H1 (cell line): ENCODE results near the gene F2. TPM values are rescaled to one million over a fixed set of nuclear protein-coding genes. Genes with fewer than 3 reads are reported as not detected.

Experiments used
- CTCF ChIA-PET: fragments of 300-600 bp; sonication (Branson Sonifier 250); formaldehyde crosslinking; loops from one replicate; lab custom pipeline; 2021; ENCODE audit not compliant: partially characterized antibody; lab: Charles Lee
- POLR2A ChIA-PET: fragments of 300-600 bp; sonication (Branson Sonifier 250); formaldehyde crosslinking; loops from one replicate; lab custom pipeline; 2021; ENCODE audit warnings: inconsistent platforms; ENCODE audit not compliant: partially characterized antibody; lab: Charles Lee
- DNase-seq, 2 experiments: peaks; one replicate each; pipeline versions ENCODE4 v3.0.0 to v3.0.0-alpha.2; 2010 to 2022; ENCODE audit warnings: low spot score in 2 of 2, low read depth in 1 of 2, mixed read lengths in 1 of 2
- FAIRE-seq: peaks from 2 replicates; lab custom pipeline; 2011; peaks lifted over from hg19 to GRCh38; lab: Jason Lieb, UNC
- H2AFZ ChIP-seq: 2 replicates; pipeline ENCODE4 v1.8.1; 2012; ENCODE audit warnings: low read length, inconsistent platforms
- H2AK5ac ChIP-seq: 2 replicates; pipeline ENCODE4 v1.6.1; 2013; ENCODE audit warnings: low read depth, low read length
- H2BK120ac ChIP-seq: replicated peaks from 2 replicates; pipeline ENCODE3; 2013; ENCODE audit warnings: low read depth, low read length, inconsistent platforms
- H2BK12ac ChIP-seq: 2 replicates; pipeline ENCODE4 v1.6.1; 2013; ENCODE audit warnings: low read depth, low read length
- H2BK15ac ChIP-seq: 2 replicates; pipeline ENCODE4 v1.6.1; 2013; ENCODE audit warnings: low read length
- H2BK20ac ChIP-seq: 2 replicates; pipeline ENCODE4 v1.6.1; 2013; ENCODE audit warnings: low read length
- H2BK5ac ChIP-seq: 2 replicates; pipeline ENCODE4 v1.6.1; 2013; ENCODE audit warnings: low read depth, low read length
- H3K14ac ChIP-seq: 2 replicates; pipeline ENCODE4 v1.6.1; 2013; ENCODE audit warnings: inconsistent platforms; ENCODE audit not compliant: insufficient read length
- H3K18ac ChIP-seq: 2 replicates; pipeline ENCODE4 v1.6.1; 2013; ENCODE audit warnings: low read length; ENCODE audit errors: extremely low read depth
- H3K23ac ChIP-seq: 2 replicates; pipeline ENCODE4 v1.6.1; 2013; ENCODE audit warnings: inconsistent platforms; ENCODE audit not compliant: insufficient read length
- H3K23me2 ChIP-seq: 2 replicates; pipeline ENCODE4 v1.6.1; 2013; ENCODE audit warnings: low read depth, low read length
- H3K27ac ChIP-seq: 2 replicates; pipeline ENCODE4 v1.6.1; 2011; ENCODE audit warnings: low read depth, low read length, inconsistent platforms
- H3K27me3 ChIP-seq, 4 experiments: replicated peaks in 1 of 4; 1 replicate in 1 of 4; 2 replicates in 3 of 4; pipeline versions ENCODE4 v1.6.1 to v1.8.1; 2011 to 2013; ENCODE audit warnings: low read length in 3 of 4, mild to moderate bottlenecking in 3 of 4, inconsistent platforms in 2 of 4, mixed read lengths in 2 of 4, moderate library complexity in 1 of 4; ENCODE audit not compliant: control insufficient read depth in 3 of 4, insufficient read depth in 3 of 4; ENCODE audit errors: extremely low read depth in 1 of 4
- H3K36me3 ChIP-seq, 4 experiments: 2 replicates each; pipeline versions ENCODE4 v1.6.1 to v1.8.1; 2011 to 2013; ENCODE audit warnings: mild to moderate bottlenecking in 4 of 4, low read length in 3 of 4, moderate library complexity in 2 of 4, control low read depth in 1 of 4, inconsistent platforms in 1 of 4; ENCODE audit not compliant: insufficient read depth in 4 of 4, control insufficient read depth in 2 of 4
- H3K4ac ChIP-seq: replicated peaks from 2 replicates; pipeline ENCODE3; 2013; ENCODE audit warnings: low read length, low read depth, mixed read lengths, inconsistent platforms; ENCODE audit not compliant: insufficient read length
- H3K4me1 ChIP-seq, 4 experiments: replicated peaks in 1 of 4; 1 replicate in 1 of 4; 2 replicates in 3 of 4; pipeline versions ENCODE4 v1.6.1 to v1.8.1; 2011 to 2013; ENCODE audit warnings: low read length in 3 of 4, inconsistent platforms in 2 of 4, mixed read lengths in 1 of 4; ENCODE audit not compliant: insufficient read depth in 4 of 4, control insufficient read depth in 3 of 4
- H3K4me2 ChIP-seq, 2 experiments: 2 replicates each; pipeline versions ENCODE4 v1.6.1 to v1.8.1; 2011 to 2013; ENCODE audit warnings: low read depth in 2 of 2, low read length in 2 of 2, control low read depth in 1 of 2, inconsistent platforms in 1 of 2, mild to moderate bottlenecking in 1 of 2; ENCODE audit not compliant: insufficient read depth in 1 of 2
- H3K4me3 ChIP-seq, 4 experiments: fragments of 200-600, 300-600 bp in 1 of 4; sonication (generic), shearing (Covaris generic), sonication (Bioruptor Twin) in 1 of 4; 2 replicates each; pipeline versions ENCODE4 v1.5.1 to v1.8.1; 2011 to 2016; ENCODE audit warnings: low read length in 4 of 4, low read depth in 3 of 4, control low read depth in 2 of 4, inconsistent platforms in 2 of 4, mild to moderate bottlenecking in 2 of 4, mixed read lengths in 1 of 4, moderate library complexity in 1 of 4; ENCODE audit not compliant: insufficient read depth in 2 of 4; ENCODE audit errors: extremely low read depth in 1 of 4
- H3K56ac ChIP-seq: replicated peaks from 2 replicates; pipeline ENCODE3; 2013; ENCODE audit warnings: low read depth, mild to moderate bottlenecking, mixed read lengths, low read length, inconsistent platforms; ENCODE audit not compliant: insufficient read length
- H3K79me1 ChIP-seq: 2 replicates; pipeline ENCODE4 v1.6.1; 2013; ENCODE audit warnings: low read depth, low read length, control low read depth
- H3K79me2 ChIP-seq, 2 experiments: 2 replicates each; pipeline versions ENCODE4 v1.6.1 to v1.8.1; 2012 to 2013; ENCODE audit warnings: low read length in 2 of 2, mild to moderate bottlenecking in 2 of 2, inconsistent platforms in 1 of 2; ENCODE audit not compliant: insufficient read depth in 2 of 2, control insufficient read depth in 1 of 2
- H3K9ac ChIP-seq, 4 experiments: replicated peaks in 1 of 4; 1 replicate in 1 of 4; 2 replicates in 3 of 4; pipeline versions ENCODE4 v1.6.1 to v1.8.1; 2011 to 2013; ENCODE audit warnings: low read depth in 3 of 4, low read length in 3 of 4, control low read depth in 2 of 4, mild to moderate bottlenecking in 2 of 4, moderate library complexity in 2 of 4, inconsistent platforms in 1 of 4; ENCODE audit errors: extremely low read depth in 1 of 4
- H3K9me3 ChIP-seq, 2 experiments: 2 replicates each; pipeline versions ENCODE4 v1.6.1 to v1.8.1; 2012 to 2013; ENCODE audit warnings: mild to moderate bottlenecking in 2 of 2, moderate library complexity in 2 of 2, control low read depth in 1 of 2, inconsistent platforms in 1 of 2, low read depth in 1 of 2, low read length in 1 of 2, mixed read lengths in 1 of 2; ENCODE audit not compliant: insufficient read depth in 2 of 2
- H4K20me1 ChIP-seq, 2 experiments: replicated peaks in 1 of 2; 2 replicates each; pipeline versions ENCODE3 to v1.8.1; 2011 to 2013; ENCODE audit warnings: inconsistent platforms in 2 of 2, low read length in 2 of 2, mild to moderate bottlenecking in 1 of 2; ENCODE audit not compliant: insufficient read depth in 2 of 2, control insufficient read depth in 1 of 2
- H4K5ac ChIP-seq: 2 replicates; pipeline ENCODE4 v1.6.1; 2013; ENCODE audit warnings: low read length, low read depth, mixed read lengths, inconsistent platforms; ENCODE audit not compliant: insufficient read length
- H4K8ac ChIP-seq: 2 replicates; pipeline ENCODE4 v1.8.0; 2013; ENCODE audit warnings: mild to moderate bottlenecking, moderate library complexity, low read length, inconsistent platforms; ENCODE audit not compliant: insufficient read depth; ENCODE audit errors: extremely low read depth
- H4K91ac ChIP-seq: replicated peaks from 2 replicates; pipeline ENCODE3; 2013; ENCODE audit warnings: low read length, mixed read lengths, inconsistent platforms; ENCODE audit not compliant: insufficient read length
- CTCF ChIP-seq, 3 experiments: IDR thresholded peaks; 1 replicate in 2 of 3; 2 replicates in 1 of 3; pipeline versions ENCODE4 v1.5.1 to v1.6.1; 2011; ENCODE audit warnings: low read length in 3 of 3, mild to moderate bottlenecking in 3 of 3, inconsistent platforms in 2 of 3, low read depth in 1 of 3, moderate library complexity in 1 of 3; ENCODE audit not compliant: insufficient read depth in 1 of 3; ENCODE audit errors: control extremely low read depth in 1 of 3
- E2F6 ChIP-seq: IDR thresholded peaks from 2 replicates; pipeline ENCODE4 v1.6.1; 2012; ENCODE audit warnings: inconsistent platforms
- GABPA ChIP-seq: IDR thresholded peaks from 2 replicates; pipeline ENCODE4 v1.6.1; 2011; ENCODE audit warnings: mild to moderate bottlenecking, low read length, moderate library complexity, borderline replicate concordance; ENCODE audit not compliant: insufficient read depth
- HDAC2 ChIP-seq, 2 experiments: fragments of 300-600 bp in 1 of 2; sonication (generic) in 1 of 2; IDR thresholded peaks; 2 replicates each; pipeline ENCODE4 v1.6.1; 2011 to 2012; ENCODE audit warnings: low read depth in 2 of 2, low read length in 2 of 2, mild to moderate bottlenecking in 2 of 2, moderate library complexity in 2 of 2, borderline replicate concordance in 1 of 2, inconsistent platforms in 1 of 2
- HDAC6 ChIP-seq: IDR thresholded peaks from one replicate; pipeline ENCODE4 v1.7.1; 2012; ENCODE audit warnings: low read depth, mild to moderate bottlenecking, inconsistent platforms, low read length, moderate library complexity
- KDM1A ChIP-seq: fragments of 200-600, 300-600 bp; sonication (generic); IDR thresholded peaks from 2 replicates; pipeline ENCODE4 v1.7.1; 2016; ENCODE audit warnings: mild to moderate bottlenecking, low read length, borderline replicate concordance
- KDM4A ChIP-seq: IDR thresholded peaks from one replicate; pipeline ENCODE4 v1.7.1; 2012; ENCODE audit warnings: low read depth, mild to moderate bottlenecking, moderate library complexity, low read length, inconsistent platforms; ENCODE audit not compliant: severe bottlenecking
- NANOG ChIP-seq: IDR thresholded peaks from 2 replicates; pipeline ENCODE4 v1.6.1; 2011; ENCODE audit warnings: low read length, low read depth, mild to moderate bottlenecking, inconsistent platforms; ENCODE audit not compliant: insufficient read depth, poor library complexity, severe bottlenecking
- SP1 ChIP-seq: IDR thresholded peaks from 2 replicates; pipeline ENCODE4 v1.6.1; 2011; ENCODE audit warnings: low read depth, low read length
- SP4 ChIP-seq: IDR thresholded peaks from 2 replicates; pipeline ENCODE4 v1.6.1; 2012; ENCODE audit warnings: low read length, inconsistent platforms
- ZNF274 ChIP-seq: IDR thresholded peaks from 2 replicates; pipeline ENCODE4 v1.7.0; 2012; ENCODE audit warnings: low read length, borderline replicate concordance; ENCODE audit errors: extremely low read depth
- WGBS, 2 experiments: shearing (Covaris generic) in 1 of 2; methylation state at CpG; one replicate each; pipeline versions ENCODE4 v1.1.6 to v1.1.7; 2013 to 2015; ENCODE audit warnings: low lambda C conversion rate in 2 of 2, mixed read lengths in 2 of 2, inconsistent platforms in 1 of 2, low coverage in 1 of 2, missing lambda C conversion rate in 1 of 2; ENCODE audit not compliant: insufficient replicate concordance in 2 of 2, insufficient coverage in 1 of 2, insufficient read length in 1 of 2; ENCODE audit errors: extremely low coverage in 1 of 2, missing lambda C conversion rate in 1 of 2; 5-methylcytosine and 5-hydroxymethylcytosine counted together
- polyA plus RNA-seq, 7 experiments: library from polyadenylated mRNA; depleted of rRNA in 3 of 7; stranded (reverse) in 5 of 7; unstranded in 2 of 7; fragments of >200 nt in 5 of 7; fragments of 200-250 nt in 2 of 7; gene quantifications; 1 replicate in 5 of 7; 2 replicates in 1 of 7; 4 replicates in 1 of 7; pipeline versions ENCODE4 v1.2.1 to v1.2.3, GENCODE V29; 2011 to 2013; ENCODE audit warnings: missing spikeins in 2 of 7, mixed read lengths in 2 of 7
- total RNA-seq: library from RNA; stranded (reverse); fragmentation: NEBNext Ultra II Directional; extraction: Animal tissue kit (Norgen Biotek cat#: 25700); gene quantifications from 2 replicates; pipeline ENCODE4 v1.2.1, GENCODE V29; 2021

F2 gene
- total and polyA plus RNA-seq, 2 of the 8 experiments (the other 6 are each of a cell fraction or from before 2014, with no cell fraction given): 0.11 TPM; not detected in 1

GRCh38 chr11:46736615-46737014 lies 17.6 kb downstream of the F2 start:
- H3K18ac ChIP-seq: no peak overlapping the region
- no peak overlapping the region for H4K8ac ChIP-seq
- H3K79me1 ChIP-seq: no peaks in the 10 kb centered on the region
- no peak overlapping the region for H3K9ac ChIP-seq
- ChIA-PET CTCF (no interaction called here), POLR2A (no interaction called here)
- DNase-seq: no peak
- no peak overlapping the region for H2BK20ac ChIP-seq
- peaks cover 0 to 6% (median 5%) of the 10 kb centered on the region in 4 experiments; a peak in 4 of 8 replicates for H3K36me3 ChIP-seq
- H3K23me2 ChIP-seq: no peaks in the 10 kb centered on the region
- H4K5ac ChIP-seq: no peak overlapping the region
- no peak overlapping the region for H3K56ac ChIP-seq
- H3K4ac ChIP-seq: no peak overlapping the region
- H2BK15ac ChIP-seq: no peak overlapping the region
- H2BK12ac ChIP-seq: no peak overlapping the region
- H3K27ac ChIP-seq: no peak overlapping the region
- H4K20me1 ChIP-seq: no peaks in the 10 kb centered on the region
- H2BK120ac ChIP-seq: no peak overlapping the region
- H3K79me2 ChIP-seq: no peaks in the 10 kb centered on the region
- H3K27me3 ChIP-seq: no peaks in the 10 kb centered on the region
- H2BK5ac ChIP-seq: no peak overlapping the region
- H3K23ac ChIP-seq: no peak overlapping the region
- no peak overlapping the region for H3K4me3 ChIP-seq
- no peak overlapping the region for H3K14ac ChIP-seq
- peaks cover 0 to 3% (median 0%) of the 10 kb centered on the region in 4 experiments; a peak in 1 of 7 replicates for H3K4me1 ChIP-seq
- 89% methylated on average over 5 of the region's 5 CpGs; no CpG with 5 or more reads in 1 of the 2 experiments for WGBS, 2 experiments
- H4K91ac ChIP-seq: no peak overlapping the region
- no peak for FAIRE-seq
- no peak overlapping the region for H2AFZ ChIP-seq
- H3K4me2 ChIP-seq: no peak overlapping the region
- H3K9me3 ChIP-seq: no peaks in the 10 kb centered on the region
- no peak overlapping the region for H2AK5ac ChIP-seq
- TF ChIP-seq SP4: no peak
- no peak for TF ChIP-seq E2F6
- TF ChIP-seq HDAC2 (IDR thresholded peaks at IDR 0.05; ENCODE audit: borderline replicate concordance in 1 of 2, low read depth in 2 of 2, low read length in 2 of 2): no peak
- TF ChIP-seq ZNF274: no peak
- TF ChIP-seq KDM4A: no peak
- no peak for TF ChIP-seq NANOG
- no peak for TF ChIP-seq SP1
- TF ChIP-seq HDAC6: no peak
- no peak for TF ChIP-seq CTCF (IDR thresholded peaks at IDR 0.05; ENCODE audit: control extremely low read depth in 1 of 3, insufficient read depth in 1 of 3, low read depth in 1 of 3, low read length in 3 of 3)
- no peak for TF ChIP-seq KDM1A
- no peak for TF ChIP-seq GABPA
